ENCODE measurements around the gene CCDC92B.

- TF ChIP-seq CTCF (IDR thresholded peaks at IDR 0.05) = no peak
- no peak for TF ChIP-seq POLR2A (IDR thresholded peaks at IDR 0.05)
These were observed 60.8 kb downstream of the CCDC92B start for GRCh38 chr17:2688351-2689342.

All from esophagus squamous epithelium (tissue), 4 donors.